Memory B cell (primary cell): ENCODE data around the gene PDE6G.
A peak's percentile ranks its signal among the peaks of the same experiment; 100 is the strongest.

ENCODE experiments used
- ATAC-seq: fragments of 150-1000 bp; cut with Tn5 transposase; 2 replicates; pipeline ENCODE4 v1.10.0; 2021; ENCODE audit warnings: low read depth, mild to moderate bottlenecking, moderate library complexity
- DNase-seq, 2 donors: peaks; one replicate each; pipeline ENCODE4 v3.0.0; 2022; ENCODE audit warnings: low spot score in 2 of 2
- H3K27ac Mint-ChIP-seq: one replicate; pipeline ENCODE4 v1.8.0; 2022; ENCODE audit warnings: mild to moderate bottlenecking, moderate library complexity, mixed read lengths
- H3K27me3 Mint-ChIP-seq: one replicate; pipeline ENCODE4 v1.8.0; 2022; ENCODE audit warnings: mixed read lengths
- H3K36me3 Mint-ChIP-seq: one replicate; pipeline ENCODE4 v1.8.0; 2022; ENCODE audit warnings: mild to moderate bottlenecking, mixed read lengths
- H3K4me1 Mint-ChIP-seq: one replicate; pipeline ENCODE4 v1.8.0; 2022; ENCODE audit warnings: mixed read lengths
- H3K4me3 Mint-ChIP-seq: one replicate; pipeline ENCODE4 v1.8.0; 2022; ENCODE audit warnings: mild to moderate bottlenecking, moderate library complexity, mixed read lengths
- H3K9me3 Mint-ChIP-seq: one replicate; pipeline ENCODE4 v1.8.0; 2022; ENCODE audit warnings: mixed read lengths

PDE6G gene

DNA sequence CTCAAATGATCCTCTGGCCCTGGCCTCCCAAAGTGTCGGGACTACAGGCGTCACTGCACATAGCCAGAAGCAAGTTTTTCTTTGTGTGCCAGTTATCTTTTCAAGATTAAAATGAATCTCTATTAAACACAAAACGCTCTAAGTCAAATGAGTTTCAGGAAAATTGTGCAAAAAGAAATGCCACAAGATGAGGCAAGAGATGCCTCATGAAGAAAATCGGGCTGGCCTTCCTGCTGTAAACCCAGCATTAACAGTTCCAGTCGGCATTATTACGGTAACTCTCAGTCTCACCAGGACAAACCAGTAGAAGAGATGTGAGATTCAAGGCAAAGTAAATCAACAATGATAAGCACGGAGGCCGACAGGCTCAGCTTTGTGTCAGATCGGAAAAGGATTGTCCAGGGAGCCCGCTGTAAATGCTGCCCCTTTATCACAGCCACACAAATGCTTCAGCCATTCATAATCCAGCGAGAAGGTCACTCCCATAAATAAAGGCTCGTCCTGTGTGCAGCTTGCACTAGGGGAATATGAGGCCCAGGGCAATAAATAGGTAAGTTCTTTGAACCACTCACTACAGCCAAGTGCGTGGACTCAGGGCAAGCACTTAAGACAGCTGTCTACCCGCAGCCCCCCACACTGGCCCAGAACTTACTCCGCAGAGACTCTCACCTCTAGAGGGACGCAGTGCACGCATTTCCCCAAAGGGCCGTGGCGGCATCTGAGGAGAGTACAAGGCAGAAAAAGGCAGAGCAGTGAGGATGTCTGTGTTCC is 46.6 kb downstream of the PDE6G start:
- no peak overlapping the region for H3K27ac Mint-ChIP-seq
- peaks cover 23% of the 10 kb centered on the region for H3K36me3 Mint-ChIP-seq
- H3K4me3 Mint-ChIP-seq = no peak overlapping the region
- H3K9me3 Mint-ChIP-seq = no peaks in the 10 kb centered on the region
- H3K27me3 Mint-ChIP-seq = no peaks in the 10 kb centered on the region
- DNase-seq (no peak), ATAC-seq (no peak)
- H3K4me1 Mint-ChIP-seq = peaks cover 7% of the 10 kb centered on the region

DNA sequence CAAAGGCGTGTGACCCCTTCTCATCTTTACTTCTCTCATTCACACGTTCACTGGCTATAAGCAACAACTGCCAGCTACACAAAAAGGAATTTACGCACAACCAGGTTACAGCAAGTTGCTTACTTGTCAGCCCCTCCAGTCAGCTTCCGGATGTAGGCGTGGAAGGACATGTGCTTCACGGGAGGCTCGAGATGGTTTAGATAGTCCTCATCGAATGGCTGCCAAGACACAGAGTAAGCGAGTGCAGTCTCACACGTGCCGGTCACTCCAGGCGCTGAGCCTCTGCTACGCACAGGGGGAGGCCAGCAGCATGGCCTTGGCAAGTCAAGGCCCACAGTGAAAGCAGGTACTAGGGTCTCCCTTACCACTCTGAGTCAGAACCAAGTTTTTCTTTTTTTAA is 47.7 kb downstream of the PDE6G start:
- H3K4me3 Mint-ChIP-seq = no peak overlapping the region
- DNase-seq (no peak), ATAC-seq (no peak)
- H3K27me3 Mint-ChIP-seq = no peaks in the 10 kb centered on the region
- H3K9me3 Mint-ChIP-seq = no peaks in the 10 kb centered on the region
- peaks cover 4% of the 10 kb centered on the region for H3K4me1 Mint-ChIP-seq
- no peak overlapping the region for H3K27ac Mint-ChIP-seq
- H3K36me3 Mint-ChIP-seq = peaks cover 26% of the 10 kb centered on the region

DNA sequence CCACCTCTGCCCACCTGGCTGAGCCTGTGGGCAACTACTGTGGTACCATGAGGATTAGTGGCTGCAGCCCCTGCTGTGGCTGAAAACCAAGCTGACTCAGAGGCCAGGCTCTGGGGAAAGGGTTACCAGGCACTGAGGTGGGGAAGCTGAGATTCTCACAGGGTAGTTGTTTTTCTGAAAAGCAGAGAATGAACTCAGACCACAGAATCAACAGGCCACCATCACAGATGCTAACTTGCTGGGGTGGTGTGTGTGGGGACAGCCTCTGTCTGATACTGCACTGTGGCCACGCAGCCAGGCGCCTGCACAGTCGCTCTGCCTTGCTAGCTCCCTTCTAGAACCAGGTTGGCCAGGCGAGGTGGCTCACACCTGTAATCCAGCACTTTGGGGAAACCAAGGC is 48.3 kb downstream of the PDE6G start:
- no peak for ATAC-seq
- no peak for DNase-seq
- Mint-ChIP-seq H3K4me1 (peaks cover 4% of the 10 kb centered on the region), H3K4me3 (no peak overlapping the region), H3K27me3 (no peaks in the 10 kb centered on the region), H3K36me3 (peaks cover 25% of the 10 kb centered on the region), H3K9me3 (no peaks in the 10 kb centered on the region), H3K27ac (no peak overlapping the region)

DNA sequence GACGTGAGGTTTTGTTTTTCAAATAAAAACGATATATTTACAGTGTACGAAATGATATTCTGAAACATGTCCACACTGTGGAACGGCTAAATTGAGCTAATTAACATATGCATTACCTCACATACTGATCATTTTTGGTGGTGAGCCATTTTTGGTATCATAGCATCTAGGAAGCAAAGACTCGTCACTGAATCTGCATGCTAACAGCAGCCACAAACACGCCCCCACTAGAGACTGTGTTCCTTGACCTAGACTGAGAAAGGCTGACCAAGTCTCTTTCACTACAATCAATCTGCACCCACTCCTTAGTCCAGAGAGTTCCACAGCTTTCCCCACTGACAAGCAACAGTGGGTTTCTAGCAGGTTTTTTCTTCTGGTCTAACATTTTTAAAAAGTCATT is 48.9 kb downstream of the PDE6G start:
- DNase-seq = no peak
- no peak for ATAC-seq
- Mint-ChIP-seq H3K4me3 (no peak overlapping the region), H3K27me3 (no peaks in the 10 kb centered on the region), H3K9me3 (no peaks in the 10 kb centered on the region), H3K4me1 (peaks cover 4% of the 10 kb centered on the region), H3K36me3 (peaks cover 25% of the 10 kb centered on the region), H3K27ac (no peak overlapping the region)

DNA sequence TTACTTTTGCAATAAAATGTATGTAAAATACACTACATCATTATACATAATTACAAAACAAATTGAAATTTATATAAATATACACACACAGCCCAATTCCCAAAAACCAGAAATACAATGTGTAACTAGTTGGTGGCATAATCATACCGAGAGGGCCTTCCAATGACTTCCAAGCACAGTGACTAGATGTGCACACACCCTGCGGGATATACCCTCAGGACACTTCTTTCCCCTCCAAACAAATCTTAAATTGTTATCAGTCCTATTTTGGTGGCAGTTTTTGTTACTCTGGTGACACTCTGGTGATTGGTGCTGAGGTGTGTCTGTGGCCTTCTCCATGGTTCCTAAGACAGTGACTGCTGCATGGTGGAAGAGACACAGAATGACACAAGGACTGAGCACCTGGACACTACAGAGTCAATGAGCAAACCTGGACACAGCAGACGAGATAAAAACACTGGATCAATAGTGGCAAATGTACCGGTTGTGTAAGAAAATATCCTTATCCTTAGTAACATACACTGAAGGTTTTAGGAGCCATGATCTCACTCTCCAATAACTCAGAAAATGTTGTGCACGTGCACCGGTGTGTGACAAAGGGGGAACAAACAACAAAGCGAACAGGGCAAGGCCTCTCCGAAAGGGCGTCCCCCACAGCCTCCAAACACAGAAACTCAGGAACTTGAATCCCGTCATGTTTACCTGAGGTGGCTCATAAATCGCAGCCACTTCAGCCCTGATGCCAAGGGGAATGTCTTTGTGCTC is 52.3 kb downstream of the PDE6G start:
- Mint-ChIP-seq H3K4me1 (peaks cover 8% of the 10 kb centered on the region), H3K27me3 (no peaks in the 10 kb centered on the region), H3K9me3 (no peaks in the 10 kb centered on the region), H3K36me3 (peaks cover 23% of the 10 kb centered on the region), H3K4me3 (no peak overlapping the region), H3K27ac (no peak overlapping the region)
- DNase-seq (no peak), ATAC-seq (no peak)

DNA sequence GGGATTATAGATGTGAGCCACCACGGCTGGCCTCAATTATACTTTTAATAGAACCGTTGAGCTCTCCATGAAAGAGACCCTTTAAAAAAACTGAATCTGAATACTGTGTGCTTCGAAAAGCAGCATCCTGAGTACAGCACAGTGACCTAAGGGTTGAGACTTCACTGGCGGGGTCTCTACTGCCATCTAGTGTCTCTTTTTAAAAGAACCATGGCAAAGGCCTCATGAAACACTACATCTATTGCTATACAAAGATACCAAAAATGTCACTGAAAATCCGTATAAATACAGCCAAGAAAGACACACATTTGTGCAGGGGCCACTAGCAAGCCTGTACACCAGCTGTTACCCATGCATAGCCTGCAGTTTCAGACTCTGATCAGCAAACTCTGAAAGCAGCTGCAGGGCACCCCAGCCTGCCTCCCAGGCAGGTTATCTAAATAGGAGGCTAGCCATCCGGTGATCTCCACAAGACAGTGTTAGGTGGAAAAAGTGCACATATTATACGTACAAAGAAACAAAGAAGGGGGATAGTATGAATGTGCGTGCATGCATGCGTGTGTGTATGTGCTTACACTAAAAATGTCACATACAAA is 54.7 kb downstream of the PDE6G start:
- Mint-ChIP-seq H3K27me3 (no peaks in the 10 kb centered on the region), H3K27ac (no peak overlapping the region), H3K9me3 (no peaks in the 10 kb centered on the region), H3K4me1 (peaks cover 15% of the 10 kb centered on the region), H3K4me3 (no peak overlapping the region), H3K36me3 (peaks cover 18% of the 10 kb centered on the region)
- DNase-seq (peak; percentile 44 to 67), ATAC-seq (peak; percentile 52)
